H1 (cell line): ENCODE results near the gene GSE1. TPM values are rescaled to one million over a fixed set of nuclear protein-coding genes. Genes with fewer than 3 reads are reported as not detected.

ENCODE experiments used
- CTCF ChIA-PET: fragments of 300-600 bp; sonication (Branson Sonifier 250); formaldehyde crosslinking; loops from one replicate; lab custom pipeline; 2021; ENCODE audit not compliant: partially characterized antibody; lab: Charles Lee
- POLR2A ChIA-PET: fragments of 300-600 bp; sonication (Branson Sonifier 250); formaldehyde crosslinking; loops from one replicate; lab custom pipeline; 2021; ENCODE audit warnings: inconsistent platforms; ENCODE audit not compliant: partially characterized antibody; lab: Charles Lee
- DNase-seq, 2 experiments: peaks; one replicate each; pipeline versions ENCODE4 v3.0.0 to v3.0.0-alpha.2; 2010 to 2022; ENCODE audit warnings: low spot score in 2 of 2, low read depth in 1 of 2, mixed read lengths in 1 of 2
- FAIRE-seq: peaks from 2 replicates; lab custom pipeline; 2011; peaks lifted over from hg19 to GRCh38; lab: Jason Lieb, UNC
- H2AFZ ChIP-seq: 2 replicates; pipeline ENCODE4 v1.8.1; 2012; ENCODE audit warnings: low read length, inconsistent platforms
- H2AK5ac ChIP-seq: 2 replicates; pipeline ENCODE4 v1.6.1; 2013; ENCODE audit warnings: low read depth, low read length
- H2BK120ac ChIP-seq: replicated peaks from 2 replicates; pipeline ENCODE3; 2013; ENCODE audit warnings: low read depth, low read length, inconsistent platforms
- H2BK12ac ChIP-seq: 2 replicates; pipeline ENCODE4 v1.6.1; 2013; ENCODE audit warnings: low read depth, low read length
- H2BK15ac ChIP-seq: 2 replicates; pipeline ENCODE4 v1.6.1; 2013; ENCODE audit warnings: low read length
- H2BK20ac ChIP-seq: 2 replicates; pipeline ENCODE4 v1.6.1; 2013; ENCODE audit warnings: low read length
- H2BK5ac ChIP-seq: 2 replicates; pipeline ENCODE4 v1.6.1; 2013; ENCODE audit warnings: low read depth, low read length
- H3K14ac ChIP-seq: 2 replicates; pipeline ENCODE4 v1.6.1; 2013; ENCODE audit warnings: inconsistent platforms; ENCODE audit not compliant: insufficient read length
- H3K18ac ChIP-seq: 2 replicates; pipeline ENCODE4 v1.6.1; 2013; ENCODE audit warnings: low read length; ENCODE audit errors: extremely low read depth
- H3K23ac ChIP-seq: 2 replicates; pipeline ENCODE4 v1.6.1; 2013; ENCODE audit warnings: inconsistent platforms; ENCODE audit not compliant: insufficient read length
- H3K23me2 ChIP-seq: 2 replicates; pipeline ENCODE4 v1.6.1; 2013; ENCODE audit warnings: low read depth, low read length
- H3K27ac ChIP-seq: 2 replicates; pipeline ENCODE4 v1.6.1; 2011; ENCODE audit warnings: low read depth, low read length, inconsistent platforms
- H3K27me3 ChIP-seq, 4 experiments: replicated peaks in 1 of 4; 1 replicate in 1 of 4; 2 replicates in 3 of 4; pipeline versions ENCODE4 v1.6.1 to v1.8.1; 2011 to 2013; ENCODE audit warnings: low read length in 3 of 4, mild to moderate bottlenecking in 3 of 4, inconsistent platforms in 2 of 4, mixed read lengths in 2 of 4, moderate library complexity in 1 of 4; ENCODE audit not compliant: control insufficient read depth in 3 of 4, insufficient read depth in 3 of 4; ENCODE audit errors: extremely low read depth in 1 of 4
- H3K36me3 ChIP-seq, 4 experiments: 2 replicates each; pipeline versions ENCODE4 v1.6.1 to v1.8.1; 2011 to 2013; ENCODE audit warnings: mild to moderate bottlenecking in 4 of 4, low read length in 3 of 4, moderate library complexity in 2 of 4, control low read depth in 1 of 4, inconsistent platforms in 1 of 4; ENCODE audit not compliant: insufficient read depth in 4 of 4, control insufficient read depth in 2 of 4
- H3K4ac ChIP-seq: replicated peaks from 2 replicates; pipeline ENCODE3; 2013; ENCODE audit warnings: low read length, low read depth, mixed read lengths, inconsistent platforms; ENCODE audit not compliant: insufficient read length
- H3K4me1 ChIP-seq, 4 experiments: replicated peaks in 1 of 4; 1 replicate in 1 of 4; 2 replicates in 3 of 4; pipeline versions ENCODE4 v1.6.1 to v1.8.1; 2011 to 2013; ENCODE audit warnings: low read length in 3 of 4, inconsistent platforms in 2 of 4, mixed read lengths in 1 of 4; ENCODE audit not compliant: insufficient read depth in 4 of 4, control insufficient read depth in 3 of 4
- H3K4me2 ChIP-seq, 2 experiments: 2 replicates each; pipeline versions ENCODE4 v1.6.1 to v1.8.1; 2011 to 2013; ENCODE audit warnings: low read depth in 2 of 2, low read length in 2 of 2, control low read depth in 1 of 2, inconsistent platforms in 1 of 2, mild to moderate bottlenecking in 1 of 2; ENCODE audit not compliant: insufficient read depth in 1 of 2
- H3K4me3 ChIP-seq, 4 experiments: fragments of 200-600, 300-600 bp in 1 of 4; sonication (generic), shearing (Covaris generic), sonication (Bioruptor Twin) in 1 of 4; 2 replicates each; pipeline versions ENCODE4 v1.5.1 to v1.8.1; 2011 to 2016; ENCODE audit warnings: low read length in 4 of 4, low read depth in 3 of 4, control low read depth in 2 of 4, inconsistent platforms in 2 of 4, mild to moderate bottlenecking in 2 of 4, mixed read lengths in 1 of 4, moderate library complexity in 1 of 4; ENCODE audit not compliant: insufficient read depth in 2 of 4; ENCODE audit errors: extremely low read depth in 1 of 4
- H3K56ac ChIP-seq: replicated peaks from 2 replicates; pipeline ENCODE3; 2013; ENCODE audit warnings: low read depth, mild to moderate bottlenecking, mixed read lengths, low read length, inconsistent platforms; ENCODE audit not compliant: insufficient read length
- H3K79me1 ChIP-seq: 2 replicates; pipeline ENCODE4 v1.6.1; 2013; ENCODE audit warnings: low read depth, low read length, control low read depth
- H3K79me2 ChIP-seq, 2 experiments: 2 replicates each; pipeline versions ENCODE4 v1.6.1 to v1.8.1; 2012 to 2013; ENCODE audit warnings: low read length in 2 of 2, mild to moderate bottlenecking in 2 of 2, inconsistent platforms in 1 of 2; ENCODE audit not compliant: insufficient read depth in 2 of 2, control insufficient read depth in 1 of 2
- H3K9ac ChIP-seq, 4 experiments: replicated peaks in 1 of 4; 1 replicate in 1 of 4; 2 replicates in 3 of 4; pipeline versions ENCODE4 v1.6.1 to v1.8.1; 2011 to 2013; ENCODE audit warnings: low read depth in 3 of 4, low read length in 3 of 4, control low read depth in 2 of 4, mild to moderate bottlenecking in 2 of 4, moderate library complexity in 2 of 4, inconsistent platforms in 1 of 4; ENCODE audit errors: extremely low read depth in 1 of 4
- H3K9me3 ChIP-seq, 2 experiments: 2 replicates each; pipeline versions ENCODE4 v1.6.1 to v1.8.1; 2012 to 2013; ENCODE audit warnings: mild to moderate bottlenecking in 2 of 2, moderate library complexity in 2 of 2, control low read depth in 1 of 2, inconsistent platforms in 1 of 2, low read depth in 1 of 2, low read length in 1 of 2, mixed read lengths in 1 of 2; ENCODE audit not compliant: insufficient read depth in 2 of 2
- H4K20me1 ChIP-seq, 2 experiments: replicated peaks in 1 of 2; 2 replicates each; pipeline versions ENCODE3 to v1.8.1; 2011 to 2013; ENCODE audit warnings: inconsistent platforms in 2 of 2, low read length in 2 of 2, mild to moderate bottlenecking in 1 of 2; ENCODE audit not compliant: insufficient read depth in 2 of 2, control insufficient read depth in 1 of 2
- H4K5ac ChIP-seq: 2 replicates; pipeline ENCODE4 v1.6.1; 2013; ENCODE audit warnings: low read length, low read depth, mixed read lengths, inconsistent platforms; ENCODE audit not compliant: insufficient read length
- H4K8ac ChIP-seq: 2 replicates; pipeline ENCODE4 v1.8.0; 2013; ENCODE audit warnings: mild to moderate bottlenecking, moderate library complexity, low read length, inconsistent platforms; ENCODE audit not compliant: insufficient read depth; ENCODE audit errors: extremely low read depth
- H4K91ac ChIP-seq: replicated peaks from 2 replicates; pipeline ENCODE3; 2013; ENCODE audit warnings: low read length, mixed read lengths, inconsistent platforms; ENCODE audit not compliant: insufficient read length
- BACH1 ChIP-seq: IDR thresholded peaks from 2 replicates; pipeline ENCODE4 v1.6.1; 2012; ENCODE audit warnings: low read length, improper control_type of control experiment
- CBX5 ChIP-seq: fragments of 300-800, 300-1000 bp; sonication (generic); IDR thresholded peaks from 2 replicates; pipeline ENCODE4 v1.7.1; 2016; ENCODE audit warnings: antibody characterized with exemption, low read length, low read depth
- CBX8 ChIP-seq: fragments of 300-800, 300-1000 bp; sonication (generic); IDR thresholded peaks from 2 replicates; pipeline ENCODE4 v1.7.1; 2016; ENCODE audit warnings: low read depth, low read length, borderline replicate concordance
- CHD2 ChIP-seq: IDR thresholded peaks from 2 replicates; pipeline ENCODE4 v1.6.1; 2012; ENCODE audit warnings: low read length, improper control_type of control experiment
- E2F6 ChIP-seq: IDR thresholded peaks from 2 replicates; pipeline ENCODE4 v1.6.1; 2012; ENCODE audit warnings: inconsistent platforms
- KDM4A ChIP-seq: IDR thresholded peaks from one replicate; pipeline ENCODE4 v1.7.1; 2012; ENCODE audit warnings: low read depth, mild to moderate bottlenecking, moderate library complexity, low read length, inconsistent platforms; ENCODE audit not compliant: severe bottlenecking
- SUZ12 ChIP-seq: fragments of 200-600 bp; sonication (generic); IDR thresholded peaks from 2 replicates; pipeline ENCODE4 v1.6.1; 2012; ENCODE audit warnings: mild to moderate bottlenecking, inconsistent platforms, low read length, moderate library complexity, mixed read lengths
- ZNF274 ChIP-seq: IDR thresholded peaks from 2 replicates; pipeline ENCODE4 v1.7.0; 2012; ENCODE audit warnings: low read length, borderline replicate concordance; ENCODE audit errors: extremely low read depth
- WGBS, 2 experiments: shearing (Covaris generic) in 1 of 2; methylation state at CpG; one replicate each; pipeline versions ENCODE4 v1.1.6 to v1.1.7; 2013 to 2015; ENCODE audit warnings: low lambda C conversion rate in 2 of 2, mixed read lengths in 2 of 2, inconsistent platforms in 1 of 2, low coverage in 1 of 2, missing lambda C conversion rate in 1 of 2; ENCODE audit not compliant: insufficient replicate concordance in 2 of 2, insufficient coverage in 1 of 2, insufficient read length in 1 of 2; ENCODE audit errors: extremely low coverage in 1 of 2, missing lambda C conversion rate in 1 of 2; 5-methylcytosine and 5-hydroxymethylcytosine counted together
- polyA plus RNA-seq, 7 experiments: library from polyadenylated mRNA; depleted of rRNA in 3 of 7; stranded (reverse) in 5 of 7; unstranded in 2 of 7; fragments of >200 nt in 5 of 7; fragments of 200-250 nt in 2 of 7; gene quantifications; 1 replicate in 5 of 7; 2 replicates in 1 of 7; 4 replicates in 1 of 7; pipeline versions ENCODE4 v1.2.1 to v1.2.3, GENCODE V29; 2011 to 2013; ENCODE audit warnings: missing spikeins in 2 of 7, mixed read lengths in 2 of 7
- total RNA-seq: library from RNA; stranded (reverse); fragmentation: NEBNext Ultra II Directional; extraction: Animal tissue kit (Norgen Biotek cat#: 25700); gene quantifications from 2 replicates; pipeline ENCODE4 v1.2.1, GENCODE V29; 2021

Gene GSE1
- total and polyA plus RNA-seq, 2 of the 8 experiments (the other 6 are each of a cell fraction or from before 2014, with no cell fraction given): 26.0 to 65.6 TPM

- Histone ChIP-seq H2BK20ac (no peak overlapping the region), H3K56ac (no peak overlapping the region), H2BK120ac (no peak overlapping the region), H3K18ac (no peak overlapping the region), H2BK5ac (0 out of 2 replicates have a peak overlapping the region, but pooled peaks have one; percentile 35), H4K8ac (peak overlapping the region; percentile 3), H3K23me2 (no peaks in the 10 kb centered on the region), H2AFZ (no peak overlapping the region), H3K4me3 (no peak overlapping the region), H2BK15ac (peak overlapping the region; percentile 29; the same call in 1 of the 2 replicates), H3K9me3 (no peaks in the 10 kb centered on the region), H3K14ac (no peak overlapping the region), H3K27ac (no peak overlapping the region), H3K4me2 (no peak overlapping the region), H3K4ac (no peak overlapping the region), H3K79me1 (peaks cover 23% of the 10 kb centered on the region), H3K36me3 (peaks cover 0 to 11% (median 0%) of the 10 kb centered on the region in 4 experiments; a peak in 4 of 8 replicates), H3K27me3 (no peaks in the 10 kb centered on the region), H4K5ac (no peak overlapping the region), H4K91ac (no peak overlapping the region), H3K9ac (no peak overlapping the region), H4K20me1 (peaks cover 43 to 65% of the 10 kb centered on the region in 2 experiments), H3K4me1 (peaks cover 0 to 8% (median 0%) of the 10 kb centered on the region in 4 experiments; a peak in 4 of 7 replicates), H2AK5ac (no peak overlapping the region), H3K23ac (no peak overlapping the region), H2BK12ac (no peak overlapping the region), H3K79me2 (peaks cover 0 to 92% of the 10 kb centered on the region in 2 experiments; a peak in 3 of 4 replicates)
- ChIA-PET CTCF (interaction anchor here (1.0 to 4.3 kb wide), 18 partner anchors 8 to 383 kb away, joined by 3 to 27 read pairs (median 6); no protein-coding TSS in a partner anchor), POLR2A (interaction anchor here (1.0 kb wide), 1 partner anchor 10 kb away, joined by 3 read pairs; no protein-coding TSS in a partner anchor)
- no peak for TF ChIP-seq SUZ12
- TF ChIP-seq CBX8: no peak
- TF ChIP-seq CHD2: no peak
- no peak for TF ChIP-seq E2F6
- no peak for TF ChIP-seq ZNF274
- no peak for TF ChIP-seq BACH1
- TF ChIP-seq CBX5: no peak
- TF ChIP-seq KDM4A: no peak
- FAIRE-seq (no peak), DNase-seq (no peak)
- WGBS, 2 experiments: 86% methylated on average over 22 of the region's 27 CpGs; no CpG with 5 or more reads in 1 of the 2 experiments
Observed at GRCh38 chr16:85636234-85636812, 23.2 kb downstream of the GSE1 start.
